Cortex of kidney (tissue), 1 donor: Measurements from ENCODE around the gene STEAP4.
"Not testable (repeated sequence)": the region's sequence is repeated elsewhere in the genome, so short reads cannot be mapped to it uniquely, and the experiment has no call there.

ENCODE experiments used
- DNase-seq: peaks from one replicate; lab custom pipeline; 2025; lab: John Stamatoyannopoulos, UW

Gene STEAP4

DNA sequence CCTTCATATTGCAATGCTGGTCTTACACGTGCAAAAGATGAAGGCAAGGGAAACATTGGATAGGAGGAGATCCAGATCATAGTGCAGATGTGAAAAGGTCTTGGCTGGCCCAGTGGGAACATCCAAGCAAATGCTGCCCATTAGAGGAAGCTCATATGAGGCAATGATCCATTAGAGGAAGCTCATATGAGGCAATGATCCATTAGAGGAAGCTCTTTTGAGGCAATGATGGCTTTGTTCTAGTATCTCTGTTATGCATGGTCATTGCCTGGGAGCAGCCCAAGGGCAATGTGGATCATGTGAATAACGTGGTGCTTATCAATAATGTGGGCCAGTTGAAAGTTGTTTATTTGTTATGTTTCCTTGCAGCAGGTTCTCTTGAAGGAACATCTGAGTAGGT lies 37.8 kb downstream of the STEAP4 start:
- no peak for DNase-seq

DNA sequence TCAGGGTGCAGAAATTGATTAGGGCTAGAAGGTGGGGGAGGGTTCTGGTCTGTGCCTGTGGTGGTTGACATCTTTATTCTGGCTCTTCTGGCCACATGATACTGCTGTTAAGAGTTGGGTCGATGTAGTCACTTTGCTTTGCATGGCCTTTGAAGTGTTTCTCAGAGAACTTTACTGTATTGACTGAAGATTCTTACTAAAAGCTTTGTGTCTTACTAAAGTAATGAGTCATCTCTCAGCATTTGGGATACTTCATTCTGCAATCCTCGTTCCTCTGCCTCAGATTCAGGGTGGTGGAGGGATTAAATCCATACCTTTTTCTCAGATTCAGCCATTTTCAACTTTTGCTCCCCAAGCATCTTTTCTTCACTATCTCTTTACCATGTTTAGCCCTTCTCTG lies 38.6 kb downstream of the STEAP4 start:
- DNase-seq = no peak

DNA sequence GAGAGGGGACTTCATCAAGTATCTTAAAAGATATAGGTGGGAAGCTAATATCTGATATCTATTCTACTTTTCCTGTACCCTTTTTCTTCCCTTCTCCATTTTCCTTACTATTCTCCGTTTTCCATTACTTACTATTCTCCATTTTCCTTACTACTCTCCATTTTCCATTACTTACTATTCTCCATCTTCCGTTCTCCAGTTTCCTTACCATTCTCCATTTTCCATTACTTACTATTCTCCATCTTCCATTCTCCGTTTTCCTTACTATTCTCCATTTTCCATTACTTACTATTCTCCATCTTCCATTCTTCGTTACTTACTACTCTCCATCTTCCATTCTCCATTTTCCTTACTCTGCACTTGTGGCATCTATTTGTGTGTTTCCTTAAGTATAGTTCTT lies 39.3 kb downstream of the STEAP4 start:
- DNase-seq = no peak

DNA sequence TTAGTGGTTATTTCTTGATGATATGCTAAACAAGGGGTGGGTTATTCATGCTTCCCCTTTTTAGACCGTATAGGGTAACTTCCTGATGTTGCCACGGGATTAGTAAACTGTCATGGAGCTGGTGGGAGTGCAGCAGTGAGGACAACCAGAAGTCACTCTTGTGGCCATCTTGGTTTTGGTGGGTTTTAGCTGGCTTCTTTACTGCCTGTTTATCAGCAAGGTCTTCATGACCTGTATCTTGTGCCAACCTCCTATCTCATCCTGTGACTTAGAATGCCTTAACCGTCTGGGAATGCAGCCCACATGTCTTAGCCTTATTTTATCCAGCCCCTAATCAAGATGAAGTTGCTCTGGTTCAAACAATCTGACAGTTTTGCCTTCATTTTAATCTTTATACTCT lies 41.7 kb downstream of the STEAP4 start:
- DNase-seq = not testable (repeated sequence)

DNA sequence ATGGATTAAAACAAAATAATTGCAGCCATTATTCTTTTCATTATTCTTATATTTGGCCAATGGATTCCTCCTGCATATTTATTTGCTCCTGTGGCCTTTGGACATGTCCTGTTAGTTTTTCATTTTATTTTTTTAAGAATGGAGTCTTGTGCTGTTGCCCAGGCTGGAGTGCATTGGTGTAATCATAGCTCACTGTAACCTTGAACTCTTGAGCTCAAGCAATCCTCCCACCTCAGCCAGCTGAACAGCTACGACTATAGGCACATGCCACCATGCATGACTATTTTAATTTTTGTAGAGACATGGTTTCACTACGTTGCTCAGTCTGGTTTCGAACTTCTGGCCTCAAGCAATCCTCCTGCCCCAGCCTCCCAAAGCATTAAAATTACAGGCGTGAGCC lies 44.1 kb downstream of the STEAP4 start:
- DNase-seq = no peak

DNA sequence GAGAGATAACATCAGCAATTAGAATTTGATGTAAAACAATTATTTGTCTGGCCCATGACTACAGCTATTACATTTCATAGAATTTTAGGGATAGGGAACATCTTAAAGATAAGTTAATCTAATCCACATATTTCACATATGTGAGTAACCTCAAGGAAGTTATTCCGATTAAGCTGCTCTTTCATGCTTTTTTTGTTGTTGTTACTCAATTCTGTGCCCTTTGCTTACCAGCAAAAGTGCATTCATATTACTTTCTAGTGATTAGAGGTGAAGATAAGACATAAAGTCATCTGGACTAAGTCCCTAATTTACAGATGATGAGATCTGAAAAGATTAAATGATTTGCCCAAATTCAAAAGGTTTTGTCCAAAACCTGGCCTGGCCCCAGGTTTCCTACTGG lies 46.0 kb downstream of the STEAP4 start:
- no peak for DNase-seq

DNA sequence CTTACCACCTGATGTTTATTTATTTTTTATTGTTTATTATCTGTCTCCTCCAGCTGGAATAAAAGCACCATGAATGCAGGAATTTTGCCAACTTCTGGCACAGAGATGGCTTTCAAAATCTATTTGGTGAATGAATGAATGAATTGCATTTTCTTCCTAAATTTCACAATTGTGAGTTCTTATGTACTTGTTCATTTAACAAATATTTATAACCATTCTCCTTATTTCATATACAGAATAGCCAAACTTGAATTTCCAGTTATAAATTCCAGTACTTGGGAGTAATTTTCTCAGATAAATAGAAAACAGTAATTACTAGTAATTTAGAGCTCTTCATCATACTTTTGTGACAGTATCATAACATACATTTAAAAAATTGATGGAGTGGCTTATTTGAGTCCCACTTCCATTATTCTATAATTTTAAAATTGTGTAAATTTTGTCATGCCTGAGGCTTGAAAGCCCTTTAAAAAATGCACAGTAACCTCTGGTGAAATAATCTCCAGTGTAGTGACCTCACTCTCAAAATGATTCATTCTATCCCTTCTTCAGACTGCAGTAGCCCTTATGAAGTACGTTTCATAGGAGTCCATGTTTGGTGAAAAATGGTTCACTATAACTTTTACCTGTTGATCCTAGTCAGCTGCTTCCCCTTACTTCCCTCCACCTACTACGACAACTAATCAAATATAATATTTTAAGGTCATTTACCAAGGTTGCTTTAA lies 46.9 kb downstream of the STEAP4 start:
- DNase-seq = no peak

DNA sequence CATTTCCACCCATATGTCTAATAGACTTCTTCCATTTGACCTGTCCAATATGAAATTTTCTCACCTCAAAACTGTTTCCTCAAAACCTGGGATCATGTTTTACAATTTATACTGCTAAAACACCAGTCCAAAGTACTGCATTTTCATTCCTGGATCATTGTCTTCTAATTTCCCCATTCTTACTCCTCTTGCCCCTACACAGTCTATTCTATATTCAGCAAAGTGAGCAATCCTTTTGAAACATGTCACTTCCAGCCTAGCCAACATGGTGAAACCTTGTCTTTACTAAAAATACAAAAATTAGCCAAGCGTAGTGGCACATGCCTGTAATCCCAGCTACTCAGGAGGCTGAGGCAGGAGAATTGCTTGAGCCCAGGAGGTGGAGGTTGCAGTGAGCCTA lies 48.4 kb downstream of the STEAP4 start:
- DNase-seq = not testable (repeated sequence)

DNA sequence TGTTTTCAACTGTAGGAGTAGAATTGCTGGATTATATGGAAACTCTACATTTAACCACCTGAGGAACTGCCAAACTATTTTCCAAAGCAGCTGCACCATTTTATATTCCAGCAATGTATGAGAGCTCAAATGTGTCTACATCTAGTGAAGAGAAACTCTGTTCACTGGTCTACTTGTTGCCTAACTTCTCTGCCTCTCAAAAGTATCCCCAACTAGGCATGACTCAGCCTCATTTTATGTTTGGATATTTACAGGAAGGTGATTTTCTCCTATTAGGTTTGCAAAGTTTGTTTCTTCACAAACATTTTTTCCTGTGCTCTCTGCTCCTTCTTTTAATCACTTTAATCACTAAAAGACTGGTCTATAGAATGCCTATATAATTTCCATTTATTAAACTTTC lies 49.8 kb downstream of the STEAP4 start:
- DNase-seq = no peak

DNA sequence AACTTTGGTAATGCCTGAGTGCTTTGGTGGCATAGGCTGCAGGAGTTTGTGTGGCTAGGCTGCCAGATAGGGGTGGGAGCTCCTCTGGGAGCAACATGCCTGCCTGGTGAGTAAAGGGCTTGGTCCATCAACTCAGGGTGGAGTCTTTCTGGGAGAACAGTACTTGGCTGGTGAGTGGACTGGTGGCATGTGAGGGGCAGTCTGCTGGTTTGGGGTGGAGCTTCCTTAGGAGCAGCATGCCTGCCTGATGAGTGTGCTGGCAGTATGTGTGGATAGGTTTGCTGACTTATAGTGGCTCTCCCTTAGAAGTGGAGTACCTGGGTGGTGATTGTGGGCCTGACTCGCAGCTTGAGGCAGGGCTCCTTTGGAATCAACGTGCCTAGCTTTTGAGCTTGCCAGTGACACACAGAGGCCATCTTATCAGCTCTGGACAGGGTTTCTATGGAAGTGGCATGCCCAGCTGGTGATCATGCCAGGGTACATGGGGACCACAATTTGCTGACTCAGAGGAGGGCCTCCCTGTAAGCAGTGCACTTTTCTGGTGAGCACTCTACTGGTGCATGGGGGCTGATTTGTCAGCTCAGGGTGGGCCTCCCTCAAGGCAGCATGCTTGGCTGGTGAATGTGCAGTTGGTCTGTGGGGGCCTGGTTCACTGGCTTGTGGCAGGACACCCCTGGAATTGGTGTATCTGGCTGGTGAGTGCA lies 51.8 kb downstream of the STEAP4 start:
- no peak for DNase-seq

DNA sequence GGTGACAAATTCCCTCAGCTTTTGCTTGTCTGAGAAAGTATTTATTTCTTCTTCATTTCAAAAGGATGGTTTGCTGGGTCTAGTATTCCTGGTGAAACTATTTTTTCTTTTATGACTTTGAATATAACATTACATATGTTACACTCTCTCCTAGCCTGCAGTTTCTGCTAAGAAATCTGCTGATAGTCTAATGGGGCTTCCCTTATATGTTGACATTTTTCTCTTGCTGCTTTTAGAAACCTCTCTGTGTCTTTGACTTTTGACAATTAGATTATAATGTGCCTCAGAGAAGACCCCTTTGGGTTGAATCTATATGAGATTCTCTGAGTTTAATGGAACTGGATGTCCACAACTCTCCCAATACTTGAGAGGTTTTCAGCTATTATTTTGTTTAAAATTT lies 53.1 kb downstream of the STEAP4 start:
- no peak for DNase-seq

DNA sequence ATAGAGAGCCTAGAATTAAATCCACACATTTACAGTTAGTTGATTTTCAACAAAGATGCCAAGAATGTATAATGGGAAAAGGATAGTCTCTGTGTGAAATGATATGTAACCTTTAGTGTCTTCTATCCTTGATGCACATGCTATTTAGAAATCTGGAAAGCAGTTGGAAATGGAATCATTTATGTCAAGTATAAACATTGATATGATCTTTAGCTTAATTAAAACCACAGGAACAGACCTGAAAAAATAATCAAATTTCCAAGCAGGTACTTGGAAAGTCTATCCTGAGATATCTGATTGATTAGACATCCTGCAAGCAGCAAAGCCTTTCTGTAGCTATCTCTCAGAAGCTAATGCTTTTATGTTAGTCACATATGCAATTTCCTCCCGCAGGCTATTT lies 62.4 kb downstream of the STEAP4 start:
- DNase-seq = no peak

DNA sequence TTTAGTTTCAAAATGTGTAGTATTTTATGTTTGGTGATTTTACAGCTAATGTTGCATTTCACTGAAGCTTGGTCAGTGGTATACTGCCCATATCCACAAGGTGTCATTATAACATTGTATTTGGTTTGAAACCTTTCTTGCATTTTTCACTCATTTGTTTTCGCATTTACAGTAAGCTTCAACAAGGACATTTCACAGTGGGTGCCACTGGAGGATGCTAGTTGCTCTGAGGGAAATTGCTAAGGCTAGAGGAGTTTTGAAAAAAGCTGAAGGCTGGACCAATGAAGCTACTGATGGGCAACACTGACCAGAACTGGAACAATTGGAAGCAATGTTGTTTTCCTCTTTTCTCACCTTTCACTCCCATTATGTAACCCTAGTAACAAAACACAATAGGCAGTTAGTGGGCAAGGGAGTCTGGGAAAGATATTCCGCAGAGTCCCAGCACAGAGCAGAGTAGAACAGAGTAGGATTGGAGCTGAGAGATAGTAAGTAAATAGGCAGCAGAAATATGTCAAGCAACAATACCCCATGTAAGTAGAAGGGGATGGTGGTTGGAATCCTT lies 63.3 kb downstream of the STEAP4 start:
- DNase-seq = no peak

DNA sequence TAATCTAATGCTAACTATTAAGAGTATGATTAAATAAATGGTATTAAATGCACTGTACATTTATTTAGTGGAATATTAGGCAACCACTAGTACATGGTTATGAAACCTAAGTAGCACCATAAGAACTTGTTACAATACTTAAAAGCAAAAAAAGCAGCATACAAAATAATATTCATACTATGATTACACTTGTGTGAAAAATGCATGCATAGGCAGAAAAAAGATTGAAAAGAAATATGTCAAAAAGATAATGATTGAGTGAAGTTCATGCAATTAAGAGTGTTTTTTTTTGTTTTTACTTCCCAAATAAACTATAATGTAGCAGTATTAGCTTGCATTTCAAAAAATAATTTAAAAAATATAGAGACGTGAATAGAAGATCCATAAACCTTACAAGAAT lies 66.8 kb downstream of the STEAP4 start:
- DNase-seq = no peak

DNA sequence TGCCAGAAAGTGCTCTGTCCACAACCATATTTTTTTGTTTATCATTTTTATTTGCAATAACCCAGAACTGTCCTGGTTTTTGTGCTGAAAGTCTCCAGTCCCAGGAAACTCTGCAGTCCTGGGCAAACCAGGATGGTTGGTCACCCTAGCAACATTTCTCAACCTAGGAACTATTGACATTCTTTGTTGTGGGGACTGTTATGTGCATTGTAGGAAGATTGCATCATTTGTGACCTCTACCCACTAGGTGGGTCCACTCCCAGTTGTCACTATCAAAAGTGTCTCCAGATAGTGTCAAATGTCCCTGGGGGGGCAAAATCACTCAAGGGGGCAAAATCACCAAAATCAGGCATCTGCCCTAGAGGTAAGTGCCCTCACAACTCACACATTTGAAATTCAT lies 72.9 kb downstream of the STEAP4 start:
- no peak for DNase-seq

DNA sequence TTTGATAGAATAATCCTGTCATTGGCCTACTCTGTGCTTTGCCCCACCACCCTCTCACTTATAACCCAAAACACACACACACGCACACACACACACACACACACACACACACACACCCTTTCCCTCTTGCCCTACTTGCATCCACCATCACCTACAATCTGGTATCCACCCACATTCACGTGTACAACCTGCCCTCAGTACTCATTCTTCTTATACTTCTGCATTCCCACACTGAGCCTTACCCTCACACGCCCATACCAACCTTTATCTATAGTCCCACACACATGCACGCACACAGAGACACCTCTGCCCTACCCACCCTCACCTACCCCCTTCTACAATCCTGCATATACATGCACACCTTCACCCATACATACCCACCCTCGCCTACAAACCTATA lies 76.0 kb downstream of the STEAP4 start:
- DNase-seq = no peak

DNA sequence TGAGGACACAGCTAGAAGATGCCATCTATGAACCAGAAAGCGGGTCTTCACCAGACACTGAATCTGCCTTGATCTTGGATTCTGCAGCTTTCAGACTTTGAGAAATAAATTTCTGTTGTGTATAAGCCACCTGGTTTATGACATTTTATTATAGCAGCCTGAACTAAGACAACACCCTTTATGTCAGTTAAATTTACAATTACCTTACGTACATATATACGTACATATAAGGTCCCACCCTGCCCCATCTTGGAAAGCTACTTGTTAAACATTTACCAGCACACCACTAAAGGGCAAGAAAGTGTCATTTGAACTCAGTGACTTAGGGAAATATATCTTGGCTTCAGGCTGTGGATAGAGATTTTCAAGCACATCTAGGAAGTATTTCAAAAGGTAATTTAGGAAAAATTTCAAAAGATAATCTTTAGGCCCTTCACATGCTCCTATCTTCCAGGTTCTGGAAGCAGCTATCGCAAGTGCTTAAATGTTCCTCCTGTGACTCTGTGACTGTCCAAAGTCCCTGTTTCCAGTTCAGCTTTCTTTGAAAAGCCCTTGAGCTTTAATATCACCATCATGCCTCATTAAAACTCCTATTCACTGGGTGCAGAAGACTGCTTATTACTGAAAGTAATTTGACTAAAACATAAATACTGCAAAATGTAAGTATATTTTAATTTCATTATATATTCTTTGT lies 77.2 kb downstream of the STEAP4 start:
- DNase-seq = no peak

DNA sequence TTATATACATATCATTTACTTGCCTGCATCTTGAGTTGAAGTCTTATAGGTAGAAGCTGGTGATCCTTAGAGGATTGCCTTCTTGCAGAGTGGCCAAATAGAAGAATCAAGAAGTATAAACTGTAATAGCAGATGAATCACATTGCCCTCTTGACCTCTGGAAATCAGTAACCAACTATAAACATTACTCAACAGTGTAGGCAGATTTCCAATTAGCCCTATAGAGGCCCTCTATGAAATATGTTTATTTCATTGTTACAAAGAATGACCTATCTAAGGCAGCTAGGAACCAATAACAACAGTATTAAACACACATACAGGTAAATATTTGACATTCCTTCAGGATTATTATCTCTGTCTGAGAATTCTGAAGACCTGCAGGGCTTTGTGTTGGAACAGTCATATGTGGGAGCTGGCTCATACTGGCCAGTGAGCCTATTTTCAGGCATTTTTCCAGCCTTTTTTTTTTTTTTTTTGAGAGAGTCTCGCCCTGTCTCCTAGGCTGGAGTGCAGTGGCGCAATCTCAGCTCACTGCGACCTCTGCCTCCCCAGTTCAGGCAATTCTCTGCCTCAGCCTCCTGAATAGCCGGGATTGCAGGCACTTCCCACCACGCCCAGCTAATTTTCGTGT lies 79.7 kb downstream of the STEAP4 start:
- DNase-seq = no peak

DNA sequence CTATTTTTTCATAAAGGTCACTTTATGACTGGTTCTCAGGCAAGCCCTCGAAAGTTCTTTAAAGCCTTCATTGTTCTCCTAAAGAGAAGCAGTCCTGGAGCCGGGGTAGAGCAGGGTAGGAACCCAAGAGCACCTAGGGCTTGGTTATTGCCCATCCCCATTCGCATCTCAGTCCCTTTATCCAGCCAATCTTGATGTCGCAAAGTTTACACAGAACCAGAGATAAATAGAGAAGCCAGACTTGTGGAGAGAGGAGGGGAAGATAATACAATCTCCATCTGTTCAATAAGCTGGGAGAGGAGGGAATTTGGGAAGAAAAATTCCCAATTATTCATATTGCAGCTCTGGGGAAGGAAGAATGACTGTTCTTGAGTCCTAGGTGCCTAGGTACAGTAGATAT lies 80.5 kb downstream of the STEAP4 start:
- no peak for DNase-seq

DNA sequence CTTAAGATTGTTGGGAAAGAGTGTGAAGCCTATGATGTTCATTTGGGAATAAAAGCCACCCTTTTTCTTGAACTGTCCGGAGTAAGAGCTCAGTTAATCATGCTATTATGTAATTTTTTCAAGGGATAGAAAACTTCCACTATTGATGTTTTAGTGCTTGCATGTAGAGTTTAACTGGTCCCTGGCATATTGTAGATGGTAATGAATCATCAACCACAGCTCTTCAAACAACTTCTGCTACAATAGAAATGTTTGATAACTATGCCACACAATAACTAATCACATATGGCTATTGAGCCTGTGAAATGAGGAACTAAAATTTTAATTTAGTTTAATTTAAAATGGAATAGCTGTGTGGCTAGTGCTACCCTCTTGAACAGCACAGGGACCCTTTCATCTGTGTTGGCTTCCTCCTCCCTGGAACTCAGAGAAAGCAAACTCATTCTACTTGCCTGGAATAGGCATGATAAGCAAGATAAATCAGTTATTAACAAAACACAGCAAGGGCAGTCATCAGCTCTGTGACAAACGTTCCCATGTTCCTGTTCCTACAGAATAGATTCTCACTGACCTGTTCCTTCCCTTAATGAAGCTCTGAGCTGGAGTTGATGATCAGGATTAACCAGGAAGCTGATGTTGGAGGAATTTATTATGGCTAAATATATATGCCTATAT lies 82.0 kb downstream of the STEAP4 start:
- no peak for DNase-seq

DNA sequence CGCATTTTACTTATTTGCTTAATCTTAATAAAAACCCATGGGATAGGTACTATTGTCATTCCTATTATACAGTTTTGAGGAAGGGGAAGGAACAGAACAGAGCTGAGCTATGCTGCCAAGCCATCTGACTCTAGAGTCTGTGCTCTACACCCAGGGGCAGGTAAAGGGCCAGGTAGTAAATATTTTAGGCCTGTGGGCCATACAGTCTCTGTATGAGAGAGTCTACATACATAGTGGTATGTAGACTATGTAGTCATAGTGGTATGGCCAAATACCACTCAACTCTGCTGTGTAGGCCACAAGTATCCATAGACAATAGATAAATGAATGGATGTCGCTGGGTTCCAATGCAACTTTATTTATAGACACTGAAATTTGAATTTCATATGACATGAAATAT lies 83.4 kb downstream of the STEAP4 start:
- no peak for DNase-seq
